Peyer's patch (tissue), 4 donors: ENCODE measurements around the gene CENPVL1.
"Not testable (repeated sequence)": the region's sequence is repeated elsewhere in the genome, so short reads cannot be mapped to it uniquely, and the experiment has no call there.

Experiments used
- CTCF ChIP-seq, 6 experiments: fragments of 450-650 bp in 4 of 6; fragments of 200-600 bp in 2 of 6; sonication (generic) in 1 of 6; IDR thresholded peaks; one replicate each; pipeline ENCODE4 v1.5.1; 2017 to 2019; ENCODE audit warnings: antibody characterized with exemption in 6 of 6, mild to moderate bottlenecking in 3 of 6, moderate library complexity in 1 of 6
- POLR2A ChIP-seq, 2 donors: fragments of 450-650 bp; IDR thresholded peaks; one replicate each; pipeline ENCODE4 v1.5.1; 2017; ENCODE audit warnings: antibody characterized with exemption in 2 of 2, mild to moderate bottlenecking in 2 of 2, moderate library complexity in 2 of 2

- not testable (repeated sequence) for TF ChIP-seq CTCF, POLR2A (IDR thresholded peaks at IDR 0.05)
These were observed 30.5 kb upstream of the CENPVL1 start for GRCh38 chrX:51679689-51680433.
